Measurements from ENCODE around the gene RAD51B. TPM values are rescaled to one million over a fixed set of nuclear protein-coding genes. Genes with fewer than 3 reads are reported as not detected.

The RAD51B gene
- total RNA-seq, 1 experiment from 2014 or later: 8.5 TPM

GRCh38 chr14:67785270-67786109 is 34.1 kb upstream of the RAD51B start:
- no TSS peak for BruUV-seq (replicated peaks)
- H3K4me1 ChIP-seq (ENCODE audit: control insufficient read depth, insufficient read depth, low read length): no peaks in the 10 kb centered on the region
- intact Hi-C loops (cut with micrococcal nuclease; ENCODE audit: unreplicated experiment) (no loop called here), in situ Hi-C loops (cut with HindIII; ENCODE audit: low pct_unique_long_range_greater_than_20kb, low sequenced_read_pairs) (no loop called here)
- TF ChIP-seq SIN3A (IDR thresholded peaks at IDR 0.05; ENCODE audit: borderline replicate concordance, insufficient read depth, low read depth, low read length): no peak
- no peak for TF ChIP-seq POLR2AphosphoS5 (IDR thresholded peaks at IDR 0.05; ENCODE audit: low read depth, low read length)
- TF ChIP-seq, protein P1, sequence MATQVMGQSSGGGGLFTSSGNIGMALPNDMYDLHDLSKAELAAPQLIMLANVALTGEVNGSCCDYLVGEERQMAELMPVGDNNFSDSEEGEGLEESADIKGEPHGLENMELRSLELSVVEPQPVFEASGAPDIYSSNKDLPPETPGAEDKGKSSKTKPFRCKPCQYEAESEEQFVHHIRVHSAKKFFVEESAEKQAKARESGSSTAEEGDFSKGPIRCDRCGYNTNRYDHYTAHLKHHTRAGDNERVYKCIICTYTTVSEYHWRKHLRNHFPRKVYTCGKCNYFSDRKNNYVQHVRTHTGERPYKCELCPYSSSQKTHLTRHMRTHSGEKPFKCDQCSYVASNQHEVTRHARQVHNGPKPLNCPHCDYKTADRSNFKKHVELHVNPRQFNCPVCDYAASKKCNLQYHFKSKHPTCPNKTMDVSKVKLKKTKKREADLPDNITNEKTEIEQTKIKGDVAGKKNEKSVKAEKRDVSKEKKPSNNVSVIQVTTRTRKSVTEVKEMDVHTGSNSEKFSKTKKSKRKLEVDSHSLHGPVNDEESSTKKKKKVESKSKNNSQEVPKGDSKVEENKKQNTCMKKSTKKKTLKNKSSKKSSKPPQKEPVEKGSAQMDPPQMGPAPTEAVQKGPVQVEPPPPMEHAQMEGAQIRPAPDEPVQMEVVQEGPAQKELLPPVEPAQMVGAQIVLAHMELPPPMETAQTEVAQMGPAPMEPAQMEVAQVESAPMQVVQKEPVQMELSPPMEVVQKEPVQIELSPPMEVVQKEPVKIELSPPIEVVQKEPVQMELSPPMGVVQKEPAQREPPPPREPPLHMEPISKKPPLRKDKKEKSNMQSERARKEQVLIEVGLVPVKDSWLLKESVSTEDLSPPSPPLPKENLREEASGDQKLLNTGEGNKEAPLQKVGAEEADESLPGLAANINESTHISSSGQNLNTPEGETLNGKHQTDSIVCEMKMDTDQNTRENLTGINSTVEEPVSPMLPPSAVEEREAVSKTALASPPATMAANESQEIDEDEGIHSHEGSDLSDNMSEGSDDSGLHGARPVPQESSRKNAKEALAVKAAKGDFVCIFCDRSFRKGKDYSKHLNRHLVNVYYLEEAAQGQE (IDR thresholded peaks at IDR 0.05; ENCODE audit: insufficient read depth in 1 of 2, low read depth in 2 of 2, low read length in 1 of 2): no peak
- H3K27me3 ChIP-seq (ENCODE audit: control insufficient read depth, insufficient read depth, low read length): no peaks in the 10 kb centered on the region
- ChIA-PET CTCF (no interaction called here), POLR2A (no interaction called here)
- DNase-seq (ENCODE audit: low read depth, low spot score) (no peak), ATAC-seq (no peak)
- no peaks in the 10 kb centered on the region for H3K9me3 ChIP-seq (ENCODE audit: control insufficient read depth, insufficient read depth, low read depth, low read length)
- H3K4me3 ChIP-seq (ENCODE audit: low read depth in 2 of 2, low read length in 2 of 2): no peak overlapping the region
- H3K36me3 ChIP-seq (ENCODE audit: control insufficient read depth, insufficient read depth, low read length): peaks cover under 1% of the 10 kb centered on the region; the same call in 1 of the 2 replicates
- no peak overlapping the region for H3K27ac ChIP-seq (ENCODE audit: low read length)

DNA sequence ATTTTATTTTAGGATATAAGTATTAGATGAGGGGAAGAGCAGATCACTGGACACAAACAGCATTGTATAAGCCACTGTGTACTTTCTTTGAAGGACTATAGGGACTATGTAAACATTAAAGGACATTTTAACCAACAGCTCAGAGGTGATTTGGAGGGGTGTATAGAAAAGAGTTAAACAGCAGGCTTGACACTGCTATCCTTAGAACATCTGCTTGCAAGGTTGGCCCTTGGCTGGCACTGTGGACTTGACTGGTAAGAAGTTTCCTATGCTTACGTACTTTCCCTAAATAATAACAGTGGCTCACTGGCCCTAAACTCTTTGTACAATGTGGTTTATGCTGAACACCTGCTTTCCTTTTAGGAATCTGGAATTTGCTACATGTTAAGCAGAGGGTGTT is 31.9 kb upstream of the RAD51B start:
- Histone ChIP-seq H3K4me1 (ENCODE audit: control insufficient read depth, insufficient read depth, low read length) (no peaks in the 10 kb centered on the region), H3K27ac (ENCODE audit: low read length) (no peak overlapping the region), H3K27me3 (ENCODE audit: control insufficient read depth, insufficient read depth, low read length) (no peaks in the 10 kb centered on the region), H3K36me3 (ENCODE audit: control insufficient read depth, insufficient read depth, low read length) (peaks cover 13% of the 10 kb centered on the region; the same call in 1 of the 2 replicates), H3K4me3 (ENCODE audit: low read depth in 2 of 2, low read length in 2 of 2) (no peak overlapping the region), H3K9me3 (ENCODE audit: control insufficient read depth, insufficient read depth, low read depth, low read length) (no peaks in the 10 kb centered on the region)
- BruUV-seq (replicated peaks): no TSS peak
- DNase-seq (ENCODE audit: low read depth, low spot score) (no peak), ATAC-seq (no peak)
- in situ Hi-C loops (cut with HindIII; ENCODE audit: low pct_unique_long_range_greater_than_20kb, low sequenced_read_pairs) (no loop called here), intact Hi-C loops (cut with micrococcal nuclease; ENCODE audit: unreplicated experiment) (no loop called here)
- no peak for TF ChIP-seq CTCF (IDR thresholded peaks at IDR 0.05)
- no peak for TF ChIP-seq POLR2AphosphoS5 (IDR thresholded peaks at IDR 0.05; ENCODE audit: low read depth, low read length)
- CTCF ChIA-PET: no interaction called here
- POLR2A ChIA-PET: no interaction called here

GRCh38 chr14:67798731-67799130 is 20.8 kb upstream of the RAD51B start:
- in situ Hi-C loops (cut with HindIII; ENCODE audit: low pct_unique_long_range_greater_than_20kb, low sequenced_read_pairs) (no loop called here), intact Hi-C loops (cut with micrococcal nuclease; ENCODE audit: unreplicated experiment) (no loop called here)
- TF ChIP-seq, protein P1 (IDR thresholded peaks at IDR 0.05; ENCODE audit: insufficient read depth in 1 of 2, low read depth in 2 of 2, low read length in 1 of 2): no peak
- Histone ChIP-seq H3K27me3 (ENCODE audit: control insufficient read depth, insufficient read depth, low read length) (no peaks in the 10 kb centered on the region), H3K4me3 (ENCODE audit: low read depth in 2 of 2, low read length in 2 of 2) (no peak overlapping the region), H3K9me3 (ENCODE audit: control insufficient read depth, insufficient read depth, low read depth, low read length) (no peaks in the 10 kb centered on the region), H3K36me3 (ENCODE audit: control insufficient read depth, insufficient read depth, low read length) (peaks cover 11% of the 10 kb centered on the region), H3K27ac (ENCODE audit: low read length) (no peak overlapping the region), H3K4me1 (ENCODE audit: control insufficient read depth, insufficient read depth, low read length) (no peaks in the 10 kb centered on the region)
- ChIA-PET POLR2A (interaction anchor here (0.5 kb wide), 1 partner anchor 1354 kb away, joined by 4 read pairs; the partner anchor contains the start of gene DCAF5), CTCF (no interaction called here)
- DNase-seq (ENCODE audit: low read depth, low spot score) (no peak), ATAC-seq (no peak)
- BruUV-seq (replicated peaks): no TSS peak
